Measurements from ENCODE around the gene PTPRD.

DNA sequence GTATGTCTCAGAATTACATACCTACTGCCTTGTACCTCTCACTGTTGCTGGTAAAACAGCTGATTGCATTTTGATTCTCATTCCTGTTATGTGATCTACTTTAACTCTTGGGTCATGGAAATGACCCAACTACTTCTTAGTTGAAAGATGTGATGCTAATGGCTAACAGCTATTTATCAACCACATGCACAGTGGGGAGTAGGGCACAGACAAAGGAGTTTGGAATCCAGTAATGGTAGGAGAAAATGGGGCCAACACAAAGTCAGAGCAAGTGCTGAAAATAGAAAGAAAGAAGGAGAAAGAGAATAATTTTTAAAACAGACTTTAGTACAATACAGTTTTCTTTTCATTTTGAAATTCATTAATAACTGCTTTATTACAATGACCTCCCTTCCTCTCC lies 241.0 kb downstream of the PTPRD start:
- TF ChIP-seq, protein P1, sequence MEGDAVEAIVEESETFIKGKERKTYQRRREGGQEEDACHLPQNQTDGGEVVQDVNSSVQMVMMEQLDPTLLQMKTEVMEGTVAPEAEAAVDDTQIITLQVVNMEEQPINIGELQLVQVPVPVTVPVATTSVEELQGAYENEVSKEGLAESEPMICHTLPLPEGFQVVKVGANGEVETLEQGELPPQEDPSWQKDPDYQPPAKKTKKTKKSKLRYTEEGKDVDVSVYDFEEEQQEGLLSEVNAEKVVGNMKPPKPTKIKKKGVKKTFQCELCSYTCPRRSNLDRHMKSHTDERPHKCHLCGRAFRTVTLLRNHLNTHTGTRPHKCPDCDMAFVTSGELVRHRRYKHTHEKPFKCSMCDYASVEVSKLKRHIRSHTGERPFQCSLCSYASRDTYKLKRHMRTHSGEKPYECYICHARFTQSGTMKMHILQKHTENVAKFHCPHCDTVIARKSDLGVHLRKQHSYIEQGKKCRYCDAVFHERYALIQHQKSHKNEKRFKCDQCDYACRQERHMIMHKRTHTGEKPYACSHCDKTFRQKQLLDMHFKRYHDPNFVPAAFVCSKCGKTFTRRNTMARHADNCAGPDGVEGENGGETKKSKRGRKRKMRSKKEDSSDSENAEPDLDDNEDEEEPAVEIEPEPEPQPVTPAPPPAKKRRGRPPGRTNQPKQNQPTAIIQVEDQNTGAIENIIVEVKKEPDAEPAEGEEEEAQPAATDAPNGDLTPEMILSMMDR (conservative IDR thresholded peaks at IDR 0.05; ENCODE audit: low read depth in 2 of 2): no peak
- TF ChIP-seq CREB1 (CRISPR knock-in tag; IDR thresholded peaks at IDR 0.05; ENCODE audit: low read depth) (no peak), EZH2phosphoT487 (IDR thresholded peaks at IDR 0.05; ENCODE audit: unreplicated experiment) (no peak), EZH2 (IDR thresholded peaks at IDR 0.05; ENCODE audit: low read depth, unreplicated experiment) (no peak), POLR2AphosphoS5 (IDR thresholded peaks at IDR 0.05; ENCODE audit: low read depth) (no peak), JUNB (IDR thresholded peaks at IDR 0.05; ENCODE audit: unreplicated experiment) (no peak)
- TF ChIP-seq, protein P2, sequence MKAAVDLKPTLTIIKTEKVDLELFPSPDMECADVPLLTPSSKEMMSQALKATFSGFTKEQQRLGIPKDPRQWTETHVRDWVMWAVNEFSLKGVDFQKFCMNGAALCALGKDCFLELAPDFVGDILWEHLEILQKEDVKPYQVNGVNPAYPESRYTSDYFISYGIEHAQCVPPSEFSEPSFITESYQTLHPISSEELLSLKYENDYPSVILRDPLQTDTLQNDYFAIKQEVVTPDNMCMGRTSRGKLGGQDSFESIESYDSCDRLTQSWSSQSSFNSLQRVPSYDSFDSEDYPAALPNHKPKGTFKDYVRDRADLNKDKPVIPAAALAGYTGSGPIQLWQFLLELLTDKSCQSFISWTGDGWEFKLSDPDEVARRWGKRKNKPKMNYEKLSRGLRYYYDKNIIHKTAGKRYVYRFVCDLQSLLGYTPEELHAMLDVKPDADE (IDR thresholded peaks at IDR 0.05): no peak
